ENCODE measurements around the gene SECISBP2.

The SECISBP2 gene

DNA sequence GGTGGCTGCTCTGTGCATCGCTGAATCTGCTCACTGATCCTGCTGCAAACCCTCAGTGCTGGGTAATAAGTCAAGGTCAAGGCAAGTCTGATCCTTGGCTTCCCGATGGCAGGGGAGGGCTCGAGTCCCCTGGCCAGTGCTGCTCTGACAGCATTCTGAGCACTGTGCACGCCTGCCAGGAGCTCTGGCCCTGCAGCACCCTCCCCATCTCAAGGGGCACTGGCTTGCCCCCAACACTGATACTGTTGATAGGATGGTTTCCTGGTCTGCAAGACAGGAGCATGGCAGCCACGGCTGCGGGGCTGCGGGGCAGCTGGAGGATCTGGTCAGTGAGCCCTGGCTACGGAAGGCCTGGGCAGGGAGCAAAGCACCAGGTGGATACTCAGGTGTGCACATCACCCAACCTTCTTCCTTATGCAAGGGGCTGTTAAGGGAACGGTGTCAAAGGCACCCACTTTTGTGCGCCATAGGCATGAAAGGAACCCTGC, 71.8 kb downstream of the SECISBP2 start:
- TF ChIP-seq, protein P1, sequence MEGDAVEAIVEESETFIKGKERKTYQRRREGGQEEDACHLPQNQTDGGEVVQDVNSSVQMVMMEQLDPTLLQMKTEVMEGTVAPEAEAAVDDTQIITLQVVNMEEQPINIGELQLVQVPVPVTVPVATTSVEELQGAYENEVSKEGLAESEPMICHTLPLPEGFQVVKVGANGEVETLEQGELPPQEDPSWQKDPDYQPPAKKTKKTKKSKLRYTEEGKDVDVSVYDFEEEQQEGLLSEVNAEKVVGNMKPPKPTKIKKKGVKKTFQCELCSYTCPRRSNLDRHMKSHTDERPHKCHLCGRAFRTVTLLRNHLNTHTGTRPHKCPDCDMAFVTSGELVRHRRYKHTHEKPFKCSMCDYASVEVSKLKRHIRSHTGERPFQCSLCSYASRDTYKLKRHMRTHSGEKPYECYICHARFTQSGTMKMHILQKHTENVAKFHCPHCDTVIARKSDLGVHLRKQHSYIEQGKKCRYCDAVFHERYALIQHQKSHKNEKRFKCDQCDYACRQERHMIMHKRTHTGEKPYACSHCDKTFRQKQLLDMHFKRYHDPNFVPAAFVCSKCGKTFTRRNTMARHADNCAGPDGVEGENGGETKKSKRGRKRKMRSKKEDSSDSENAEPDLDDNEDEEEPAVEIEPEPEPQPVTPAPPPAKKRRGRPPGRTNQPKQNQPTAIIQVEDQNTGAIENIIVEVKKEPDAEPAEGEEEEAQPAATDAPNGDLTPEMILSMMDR (IDR thresholded peaks at IDR 0.05; ENCODE audit: low read depth, low read length) = no peak
- no peak for DNase-seq (ENCODE audit: extremely low read depth, low read depth)

DNA sequence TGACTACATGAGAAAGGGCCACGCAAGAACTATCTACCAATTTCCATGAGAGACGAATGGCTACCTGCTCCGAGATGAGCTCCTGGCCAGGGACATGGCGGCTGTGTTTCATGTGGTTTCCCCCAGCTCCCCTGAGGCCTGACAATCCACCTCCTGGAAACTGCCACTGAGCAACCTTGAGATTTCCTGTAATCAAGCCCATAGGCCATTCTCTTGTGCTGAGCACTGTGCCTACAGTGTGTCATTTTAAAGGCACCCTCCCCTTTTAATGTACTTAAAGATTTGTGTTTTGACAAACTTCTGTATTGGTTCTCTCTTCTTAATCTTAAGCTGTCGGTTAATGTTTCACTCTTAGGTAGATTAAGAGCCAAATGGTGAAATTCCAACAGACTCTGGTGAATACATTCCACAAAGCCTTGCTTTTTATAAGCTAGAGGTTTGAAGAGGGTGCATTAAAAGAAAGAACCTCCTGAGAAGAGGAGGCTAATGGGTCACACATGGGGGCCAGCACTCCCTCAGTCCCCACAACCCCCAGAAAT, 72.3 kb downstream of the SECISBP2 start:
- TF ChIP-seq, protein P1 (IDR thresholded peaks at IDR 0.05; ENCODE audit: low read depth, low read length) = no peak
- no peak for DNase-seq (ENCODE audit: extremely low read depth, low read depth)

DNA sequence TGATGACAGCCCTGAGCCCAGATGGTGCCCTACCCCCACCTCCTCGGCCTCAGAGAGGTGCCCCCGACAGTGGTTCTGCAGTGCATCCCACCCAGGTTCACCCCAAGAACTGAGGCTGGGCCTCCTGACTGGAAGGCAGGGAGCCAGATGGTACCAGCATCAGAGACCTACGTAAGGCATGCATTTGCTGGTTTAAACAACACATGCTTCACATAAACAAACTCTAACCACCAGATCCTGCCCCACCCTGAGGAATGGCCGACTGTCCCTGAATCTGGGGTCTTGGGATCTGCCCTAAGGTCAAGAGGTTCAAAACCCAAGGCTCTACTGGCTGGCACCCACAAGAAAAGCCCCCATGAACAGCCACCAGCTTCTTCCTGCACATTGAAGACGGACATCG, 73.3 kb downstream of the SECISBP2 start:
- no peak for DNase-seq (ENCODE audit: extremely low read depth, low read depth)
- TF ChIP-seq, protein P1 (IDR thresholded peaks at IDR 0.05; ENCODE audit: low read depth, low read length) = no peak

DNA sequence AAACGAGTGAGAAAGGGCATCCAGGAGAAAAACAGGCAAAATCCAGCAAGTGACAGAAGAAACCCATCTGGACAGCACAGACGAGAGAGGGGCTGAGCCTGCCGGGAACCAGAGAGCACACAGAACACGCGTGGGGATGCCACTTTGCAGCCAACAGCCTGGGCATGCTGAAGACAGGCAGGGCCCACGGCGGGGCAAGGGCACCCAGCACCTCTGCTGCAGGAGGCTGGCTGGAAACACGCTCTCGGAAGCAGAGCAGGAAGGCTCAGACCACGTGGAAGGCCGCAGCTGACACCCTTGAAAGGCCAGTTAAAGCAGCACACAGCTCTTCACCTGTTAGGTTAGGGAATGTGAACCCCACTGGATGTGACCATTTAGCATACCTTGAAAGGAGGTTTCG, 76.1 kb downstream of the SECISBP2 start:
- no peak for DNase-seq (ENCODE audit: extremely low read depth, low read depth)
- TF ChIP-seq, protein P1 (IDR thresholded peaks at IDR 0.05; ENCODE audit: low read depth, low read length) = no peak

DNA sequence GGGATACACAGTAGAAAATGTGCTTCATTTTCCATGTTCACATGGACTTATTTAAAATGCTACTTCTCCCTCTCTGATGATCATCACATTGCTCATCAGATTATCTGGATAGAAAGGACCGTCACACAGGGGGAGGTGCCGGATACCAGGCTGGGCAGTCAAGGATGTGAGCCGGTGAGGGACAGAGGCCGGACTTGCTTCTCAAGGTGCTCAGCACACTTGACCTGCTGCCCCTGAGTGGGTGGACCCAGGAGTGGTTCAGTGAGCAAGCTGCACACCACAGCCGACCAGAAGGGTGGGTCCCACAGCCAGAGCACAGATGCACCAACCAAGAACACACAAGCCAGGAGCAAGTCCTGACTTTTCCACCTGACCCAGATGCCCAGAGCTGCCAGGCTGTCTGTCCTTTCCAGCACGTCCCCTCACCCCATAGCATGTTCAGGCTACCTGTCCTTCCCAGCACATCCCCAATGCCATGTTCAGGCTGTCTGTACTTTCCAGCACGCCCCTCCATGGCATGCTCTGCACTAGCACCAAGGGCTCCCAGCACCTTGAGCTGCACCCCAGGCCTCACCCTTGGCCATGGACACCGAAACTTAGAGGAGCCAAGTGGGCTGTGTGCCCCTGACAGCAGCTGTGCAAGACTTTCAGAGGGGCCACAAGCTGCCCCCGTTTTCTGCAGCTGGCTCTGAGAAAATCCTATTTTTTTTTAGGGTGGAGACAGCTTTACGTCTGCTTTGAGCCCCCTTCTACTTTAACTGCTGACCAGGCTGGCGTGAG, 77.8 kb downstream of the SECISBP2 start:
- TF ChIP-seq, protein P1 (IDR thresholded peaks at IDR 0.05; ENCODE audit: low read depth, low read length) = no peak
- no peak for DNase-seq (ENCODE audit: extremely low read depth, low read depth)

DNA sequence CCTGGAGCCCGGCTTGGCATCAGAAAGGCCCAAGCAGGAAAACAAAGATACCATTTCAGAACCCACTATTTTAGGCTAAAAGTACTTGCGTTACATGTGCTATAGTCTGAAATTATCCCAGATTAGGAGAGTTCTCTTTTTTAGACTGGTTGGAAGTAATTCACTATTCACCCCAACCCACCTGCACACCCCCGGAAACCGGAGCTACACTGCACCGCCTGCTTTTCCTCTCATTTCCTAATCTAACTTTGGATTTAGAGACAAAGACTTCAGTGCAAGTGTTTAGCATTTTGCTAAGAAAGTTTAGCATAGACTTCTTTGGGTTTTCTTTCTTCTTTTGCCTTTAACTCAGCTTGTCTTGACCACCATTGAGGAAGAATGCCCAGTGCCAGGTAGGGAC, 79.2 kb downstream of the SECISBP2 start:
- no peak for DNase-seq (ENCODE audit: extremely low read depth, low read depth)
- TF ChIP-seq, protein P1 (IDR thresholded peaks at IDR 0.05; ENCODE audit: low read depth, low read length) = no peak

DNA sequence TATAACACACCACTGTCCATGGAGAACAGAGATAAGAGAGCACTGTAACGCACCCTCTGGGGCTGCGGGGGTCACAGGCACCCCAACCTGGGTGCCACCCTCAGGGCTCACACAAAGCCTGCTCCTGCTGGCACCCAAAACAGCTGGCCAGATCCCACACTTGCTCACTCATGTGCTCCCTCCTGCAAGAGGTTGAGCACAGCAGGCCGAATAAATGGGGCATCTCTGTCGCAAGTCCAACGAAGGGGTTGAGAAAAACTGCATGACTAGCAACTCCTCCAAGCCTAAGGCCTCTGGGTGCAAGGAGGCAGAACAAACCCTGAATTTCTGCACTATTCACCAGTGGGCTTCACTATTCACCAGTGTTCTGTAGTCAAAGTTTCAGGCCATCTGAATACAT, 80.3 kb downstream of the SECISBP2 start:
- TF ChIP-seq, protein P1 (IDR thresholded peaks at IDR 0.05; ENCODE audit: low read depth, low read length) = no peak
- no peak for DNase-seq (ENCODE audit: extremely low read depth, low read depth)
